Activated CD4-positive, alpha-beta T cell treated with anti-CD3 and anti-CD28 coated beads for 36 hours (primary cell): ENCODE measurements around the gene ZAR1. TPM values are rescaled to one million over a fixed set of nuclear protein-coding genes. Genes with fewer than 3 reads are reported as not detected.

Source experiments
- ATAC-seq: fragments of 200-7000 bp; cut with Tn5 transposase; one replicate; pipeline ENCODE4 v1.10.0; 2021; ENCODE audit warnings: mild to moderate bottlenecking, moderate library complexity
- CTCF ChIA-PET: fragments of 350-600 bp; sonication (Branson Sonifier 250); formaldehyde crosslinking; loops from one replicate; lab custom pipeline; 2021; ENCODE audit warnings: antibody characterized with exemption; lab: Charles Lee
- POLR2A ChIA-PET: fragments of 350-600 bp; sonication (Branson Sonifier 250); formaldehyde crosslinking; loops from one replicate; lab custom pipeline; 2021; ENCODE audit warnings: antibody characterized with exemption, inconsistent platforms; lab: Charles Lee
- DNase-seq: peaks from one replicate; pipeline ENCODE4 v3.0.0-alpha.2; 2020
- H3K27ac Mint-ChIP-seq: one replicate; pipeline ENCODE4 v1.8.0; 2021; ENCODE audit warnings: mixed read lengths
- H3K27me3 Mint-ChIP-seq: one replicate; pipeline ENCODE4 v1.8.0; 2021; ENCODE audit warnings: mixed read lengths
- H3K36me3 Mint-ChIP-seq: one replicate; pipeline ENCODE4 v1.8.0; 2021; ENCODE audit warnings: low read depth, mixed read lengths
- H3K4me1 Mint-ChIP-seq: one replicate; pipeline ENCODE4 v1.8.0; 2021; ENCODE audit warnings: mixed read lengths
- H3K4me3 Mint-ChIP-seq: one replicate; pipeline ENCODE4 v1.8.0; 2021; ENCODE audit warnings: mild to moderate bottlenecking, moderate library complexity, mixed read lengths
- H3K9me3 Mint-ChIP-seq: one replicate; pipeline ENCODE4 v1.8.0; 2021; ENCODE audit warnings: low read depth, mixed read lengths
- intact Hi-C, 2 experiments: fragments of 100-400 bp; cut with DNase I in 1 of 2; cut with micrococcal nuclease in 1 of 2; formaldehyde crosslinking; loops; one replicate each; pipeline versions ENCODE4 v1.14.2 to v1.15.1; 2022 to 2024; cut with DNase I, micrococcal nuclease
- total RNA-seq, 2 experiments: library from RNA; stranded (reverse); gene quantifications; one replicate each; pipeline ENCODE4 v1.2.3, GENCODE V29; 2021

Gene ZAR1
- total RNA-seq, 2 experiments from 2014 or later, result not detected

- Mint-ChIP-seq H3K27ac (no peak overlapping the region), H3K4me3 (no peak overlapping the region), H3K27me3 (peaks cover 4% of the 10 kb centered on the region), H3K36me3 (no peaks in the 10 kb centered on the region), H3K9me3 (no peaks in the 10 kb centered on the region), H3K4me1 (no peaks in the 10 kb centered on the region)
- ChIA-PET POLR2A (no interaction called here), CTCF (no interaction called here)
- no peak for DNase-seq
- ATAC-seq, result no peak
- intact Hi-C loops, result no loop called here
Measured at GRCh38 chr4:48467891-48468290, 22.2 kb upstream of the ZAR1 start.

- ATAC-seq, result no peak
Measured at GRCh38 chr4:48470137-48470536, 19.9 kb upstream of the ZAR1 start.

GRCh38 chr4:48470570-48470969 is 19.5 kb upstream of the ZAR1 start:
- intact Hi-C loops, result no loop called here
- H3K27ac Mint-ChIP-seq, result no peak overlapping the region
- H3K27me3 Mint-ChIP-seq, result peaks cover 6% of the 10 kb centered on the region
- no peak for DNase-seq
- no peaks in the 10 kb centered on the region for H3K9me3 Mint-ChIP-seq
- no peaks in the 10 kb centered on the region for H3K4me1 Mint-ChIP-seq
- no peak overlapping the region for H3K4me3 Mint-ChIP-seq
- POLR2A ChIA-PET, result no interaction called here
- ATAC-seq, result peak; percentile 39
- H3K36me3 Mint-ChIP-seq, result no peaks in the 10 kb centered on the region
- CTCF ChIA-PET, result interaction anchor here (0.7 to 1.7 kb wide), 3 partner anchors 14 to 25 kb away, joined by 3 to 5 read pairs (median 4); no protein-coding TSS in a partner anchor

More at GRCh38 chr4:48470137-48470536, 19.9 kb upstream of the ZAR1 start:
- intact Hi-C loops, result no loop called here
- Mint-ChIP-seq H3K9me3 (no peaks in the 10 kb centered on the region), H3K36me3 (no peaks in the 10 kb centered on the region), H3K27ac (no peak overlapping the region), H3K27me3 (peaks cover 4% of the 10 kb centered on the region), H3K4me1 (no peaks in the 10 kb centered on the region), H3K4me3 (no peak overlapping the region)
- ChIA-PET POLR2A (interaction anchor here (0.6 kb wide), 1 partner anchor 174 kb away, joined by 3 read pairs; no protein-coding TSS in a partner anchor), CTCF (interaction anchor here (0.6 to 1.7 kb wide), 4 partner anchors 14 to 222 kb away, joined by 3 to 5 read pairs (median 3); no protein-coding TSS in a partner anchor)
- no peak for DNase-seq

- ATAC-seq, result no peak
- Mint-ChIP-seq H3K4me1 (no peaks in the 10 kb centered on the region), H3K27me3 (peaks cover 10% of the 10 kb centered on the region), H3K27ac (no peak overlapping the region), H3K9me3 (no peaks in the 10 kb centered on the region), H3K4me3 (no peak overlapping the region), H3K36me3 (no peaks in the 10 kb centered on the region)
- intact Hi-C loops, result no loop called here
- DNase-seq, result no peak
- ChIA-PET CTCF (no interaction called here), POLR2A (no interaction called here)
Measured at GRCh38 chr4:48472794-48473193, 17.3 kb upstream of the ZAR1 start.

GRCh38 chr4:48475770-48476169 is 14.3 kb upstream of the ZAR1 start:
- H3K27ac Mint-ChIP-seq, result no peak overlapping the region
- no peaks in the 10 kb centered on the region for H3K9me3 Mint-ChIP-seq
- intact Hi-C loops, result no loop called here
- no peaks in the 10 kb centered on the region for H3K4me1 Mint-ChIP-seq
- ChIA-PET CTCF (interaction anchor here (0.7 to 1.2 kb wide), 5 partner anchors 9 to 97 kb away, joined by 3 to 4 read pairs (median 3); no protein-coding TSS in a partner anchor), POLR2A (interaction anchor here (0.5 kb wide), 1 partner anchor 438 kb away, joined by 3 read pairs; no protein-coding TSS in a partner anchor)
- H3K4me3 Mint-ChIP-seq, result no peak overlapping the region
- no peaks in the 10 kb centered on the region for H3K36me3 Mint-ChIP-seq
- DNase-seq, result no peak
- peaks cover 11% of the 10 kb centered on the region for H3K27me3 Mint-ChIP-seq
- ATAC-seq, result no peak

- POLR2A ChIA-PET, result no interaction called here
- Mint-ChIP-seq H3K27ac (no peak overlapping the region), H3K36me3 (no peaks in the 10 kb centered on the region), H3K27me3 (peaks cover 30% of the 10 kb centered on the region), H3K4me3 (no peak overlapping the region), H3K9me3 (no peaks in the 10 kb centered on the region), H3K4me1 (no peaks in the 10 kb centered on the region)
- CTCF ChIA-PET, result no interaction called here
- intact Hi-C loops, result no loop called here
- ATAC-seq (no peak), DNase-seq (no peak)
Measured at GRCh38 chr4:48478273-48478672, 11.8 kb upstream of the ZAR1 start.

GRCh38 chr4:48481581-48481980 is 8.5 kb upstream of the ZAR1 start:
- intact Hi-C loops, result loop anchor here in 1 of 2 experiments (10.0 kb wide), 1 partner anchor 167 kb away; no protein-coding TSS in a partner anchor

GRCh38 chr4:48483006-48483776 is 6.9 kb upstream of the ZAR1 start, which contains the start of gene SLC10A4:
SLC10A4 (plus strand) TSS chr4:48483343; CDS start chr4:48483562, 219 bp downstream.
- peaks cover 7% of the 10 kb centered on the region for H3K4me1 Mint-ChIP-seq
- peak within 1 kb of the TSS; percentile 38 for H3K4me3 Mint-ChIP-seq
- peaks cover 54% of the 10 kb centered on the region for H3K27me3 Mint-ChIP-seq
- ChIA-PET POLR2A (no interaction called here), CTCF (no interaction called here)
- H3K9me3 Mint-ChIP-seq, result no peaks in the 10 kb centered on the region
- H3K27ac Mint-ChIP-seq, result no peak within 1 kb of the TSS
- intact Hi-C loops, result loop anchor here in 1 of 2 experiments (10.0 kb wide), 1 partner anchor 168 kb away; no protein-coding TSS in a partner anchor
- DNase-seq (peak; percentile 31), ATAC-seq (peak; percentile 42)
- H3K36me3 Mint-ChIP-seq, result no peaks in the 10 kb centered on the region

More at GRCh38 chr4:48481581-48481980, 8.5 kb upstream of the ZAR1 start:
- Mint-ChIP-seq H3K9me3 (no peaks in the 10 kb centered on the region), H3K27me3 (peaks cover 44% of the 10 kb centered on the region), H3K4me1 (peaks cover 7% of the 10 kb centered on the region), H3K4me3 (no peak overlapping the region), H3K27ac (no peak overlapping the region), H3K36me3 (no peaks in the 10 kb centered on the region)
- CTCF ChIA-PET, result interaction anchor here (0.8 kb wide), 1 partner anchor 18 kb away, joined by 3 read pairs; no protein-coding TSS in a partner anchor
- ATAC-seq (no peak), DNase-seq (no peak)
- POLR2A ChIA-PET, result interaction anchor here (0.7 kb wide), 1 partner anchor 88 kb away, joined by 4 read pairs; no protein-coding TSS in a partner anchor

GRCh38 chr4:48483777-48484493 is 6.1 kb upstream of the ZAR1 start:
- ChIA-PET POLR2A (interaction anchor here (0.5 to 0.6 kb wide), 2 partner anchors 77 to 119 kb away, joined by 3 read pairs; no protein-coding TSS in a partner anchor), CTCF (interaction anchor here (0.8 to 1.4 kb wide), 3 partner anchors 10 to 13 kb away, joined by 3 to 5 read pairs (median 3); no protein-coding TSS in a partner anchor)
- Mint-ChIP-seq H3K27ac (no peak overlapping the region), H3K9me3 (no peaks in the 10 kb centered on the region), H3K4me3 (peak overlapping the region; percentile 38), H3K27me3 (peaks cover 59% of the 10 kb centered on the region), H3K4me1 (peaks cover 7% of the 10 kb centered on the region), H3K36me3 (no peaks in the 10 kb centered on the region)
- peak; percentile 67 for ATAC-seq
- intact Hi-C loops, result loop anchor here in 1 of 2 experiments (10.0 kb wide), 1 partner anchor 169 kb away; no protein-coding TSS in a partner anchor
- peak; percentile 24 for DNase-seq

- Mint-ChIP-seq H3K9me3 (no peaks in the 10 kb centered on the region), H3K4me3 (peak overlapping the region; percentile 38), H3K27me3 (peaks cover 64% of the 10 kb centered on the region), H3K4me1 (peaks cover 7% of the 10 kb centered on the region), H3K27ac (no peak overlapping the region), H3K36me3 (no peaks in the 10 kb centered on the region)
- POLR2A ChIA-PET, result interaction anchor here (0.5 to 0.7 kb wide), 3 partner anchors 77 to 345 kb away, joined by 3 to 4 read pairs (median 3); no protein-coding TSS in a partner anchor
- CTCF ChIA-PET, result interaction anchor here (0.8 to 1.4 kb wide), 5 partner anchors 9 to 169 kb away, joined by 3 to 5 read pairs (median 3); no protein-coding TSS in a partner anchor
- intact Hi-C loops, result loop anchor here in 1 of 2 experiments (10.0 kb wide), 1 partner anchor 170 kb away; no protein-coding TSS in a partner anchor
- DNase-seq, result no peak
- ATAC-seq, result no peak
Measured at GRCh38 chr4:48484494-48485168, 5.4 kb upstream of the ZAR1 start.
